Endothelial cell of umbilical vein (primary cell): ENCODE measurements around the gene GRIK3.

Experiments
- CTCF ChIP-seq, 2 donors: IDR thresholded peaks; 1 replicate in 1 of 2; 2 replicates in 1 of 2; pipeline ENCODE4 v1.5.1; 2011; ENCODE audit warnings: low read length in 2 of 2, mild to moderate bottlenecking in 2 of 2, moderate library complexity in 2 of 2, control low read depth in 1 of 2, inconsistent platforms in 1 of 2, low read depth in 1 of 2; ENCODE audit not compliant: insufficient read depth in 1 of 2; ENCODE audit errors: extremely low read depth in 1 of 2
- EZH2 ChIP-seq: IDR thresholded peaks from 2 replicates; pipeline ENCODE4 v1.6.1; 2012; ENCODE audit warnings: borderline replicate concordance, low read depth, mild to moderate bottlenecking, moderate library complexity, low read length, inconsistent platforms; ENCODE audit not compliant: severe bottlenecking
- GATA2 ChIP-seq: IDR thresholded peaks from 2 replicates; pipeline ENCODE4 v1.7.0; 2011; ENCODE audit warnings: low read depth, mild to moderate bottlenecking, moderate library complexity, mixed read lengths, low read length; ENCODE audit not compliant: insufficient read length, insufficient read depth
- JUN ChIP-seq: IDR thresholded peaks from 2 replicates; pipeline ENCODE4 v1.6.1; 2011; ENCODE audit warnings: borderline replicate concordance, low read depth; ENCODE audit not compliant: insufficient read length, insufficient read depth
- MAX ChIP-seq: IDR thresholded peaks from 2 replicates; pipeline ENCODE4 v1.6.1; 2011; ENCODE audit not compliant: insufficient read depth, insufficient read length
- MYC ChIP-seq: IDR thresholded peaks from one replicate; pipeline ENCODE4 v1.6.1; 2011; ENCODE audit warnings: mild to moderate bottlenecking, low read depth, low read length
- POLR2A ChIP-seq: IDR thresholded peaks from 2 replicates; pipeline ENCODE4 v1.6.1; 2012; ENCODE audit warnings: low read depth, mild to moderate bottlenecking, control low read depth, low read length
- POLR2AphosphoS5 ChIP-seq: IDR thresholded peaks from 2 replicates; pipeline ENCODE4 v1.6.1; 2012; ENCODE audit warnings: low read depth, mild to moderate bottlenecking, control low read depth, low read length, moderate library complexity; ENCODE audit not compliant: insufficient read depth

GRCh38 chr1:36752431-36752830 lies 281.9 kb downstream of the GRIK3 start:
- TF ChIP-seq CTCF (IDR thresholded peaks at IDR 0.05; ENCODE audit: extremely low read depth in 1 of 2, insufficient read depth in 1 of 2, low read depth in 1 of 2, low read length in 2 of 2), result no peak
- TF ChIP-seq POLR2A, result no peak
- TF ChIP-seq MAX, result no peak
- no peak for TF ChIP-seq POLR2AphosphoS5
- no peak for TF ChIP-seq EZH2
- TF ChIP-seq MYC, result no peak
- TF ChIP-seq JUN, result no peak
- TF ChIP-seq GATA2, result no peak
